Cardiac muscle cell (in vitro differentiated cells and primary cell): ENCODE results near the gene SIGLEC5. TPM values are rescaled to one million over a fixed set of nuclear protein-coding genes. Genes with fewer than 3 reads are reported as not detected.
A peak's percentile ranks its signal among the peaks of the same experiment; 100 is the strongest.

Source experiments
- DNase-seq, 2 donors: peaks; one replicate each; pipeline versions ENCODE4 v3.0.0 to v3.0.0-alpha.2; 2010 to 2017; ENCODE audit warnings: low read depth in 1 of 2, low spot score in 1 of 2
- H3K27ac ChIP-seq: fragments of 200-600 bp; sonication (generic); 2 replicates; pipeline ENCODE4 v1.5.1; 2016
- H3K27me3 ChIP-seq: fragments of 200-600 bp; sonication (generic); 2 replicates; pipeline ENCODE4 v1.6.0; 2016; ENCODE audit warnings: control low read depth
- H3K36me3 ChIP-seq: fragments of 200-600 bp; sonication (generic); 2 replicates; pipeline ENCODE4 v1.5.1; 2016; ENCODE audit warnings: control low read depth
- H3K4me1 ChIP-seq: fragments of 200-600 bp; sonication (generic); 2 replicates; pipeline ENCODE4 v1.8.1; 2017; ENCODE audit warnings: low read depth, mild to moderate bottlenecking, mixed run types
- H3K4me3 ChIP-seq: fragments of 200-600 bp; sonication (generic); 2 replicates; pipeline ENCODE4 v1.5.1; 2016; ENCODE audit warnings: mild to moderate bottlenecking
- H3K9me3 ChIP-seq: fragments of 200-600 bp; sonication (generic); 2 replicates; pipeline ENCODE4 v1.5.1; 2017; ENCODE audit warnings: low read depth, mild to moderate bottlenecking, control low read depth
- polyA plus RNA-seq: library from polyadenylated mRNA; unstranded; fragments of >200 nt; fragmentation: Nextera tagmentation; extraction: Ambion mirVana; gene quantifications from 2 replicates; pipeline ENCODE4 v1.2.1, GENCODE V29; 2016
- total RNA-seq: library from RNA; depleted of rRNA; stranded (reverse); fragments of >200 nt; gene quantifications from 2 replicates; pipeline ENCODE4 v1.2.3, GENCODE V29; 2016
- TF ChIP-seq, protein P1 (sequence below): IDR thresholded peaks from 2 replicates; pipeline ENCODE4 v1.5.1; 2012; ENCODE audit warnings: low read depth, mild to moderate bottlenecking, low read length

The SIGLEC5 gene
- total and polyA plus RNA-seq, 2 experiments from 2014 or later = not detected

- no peaks in the 10 kb centered on the region for H3K36me3 ChIP-seq
- TF ChIP-seq, protein P1, sequence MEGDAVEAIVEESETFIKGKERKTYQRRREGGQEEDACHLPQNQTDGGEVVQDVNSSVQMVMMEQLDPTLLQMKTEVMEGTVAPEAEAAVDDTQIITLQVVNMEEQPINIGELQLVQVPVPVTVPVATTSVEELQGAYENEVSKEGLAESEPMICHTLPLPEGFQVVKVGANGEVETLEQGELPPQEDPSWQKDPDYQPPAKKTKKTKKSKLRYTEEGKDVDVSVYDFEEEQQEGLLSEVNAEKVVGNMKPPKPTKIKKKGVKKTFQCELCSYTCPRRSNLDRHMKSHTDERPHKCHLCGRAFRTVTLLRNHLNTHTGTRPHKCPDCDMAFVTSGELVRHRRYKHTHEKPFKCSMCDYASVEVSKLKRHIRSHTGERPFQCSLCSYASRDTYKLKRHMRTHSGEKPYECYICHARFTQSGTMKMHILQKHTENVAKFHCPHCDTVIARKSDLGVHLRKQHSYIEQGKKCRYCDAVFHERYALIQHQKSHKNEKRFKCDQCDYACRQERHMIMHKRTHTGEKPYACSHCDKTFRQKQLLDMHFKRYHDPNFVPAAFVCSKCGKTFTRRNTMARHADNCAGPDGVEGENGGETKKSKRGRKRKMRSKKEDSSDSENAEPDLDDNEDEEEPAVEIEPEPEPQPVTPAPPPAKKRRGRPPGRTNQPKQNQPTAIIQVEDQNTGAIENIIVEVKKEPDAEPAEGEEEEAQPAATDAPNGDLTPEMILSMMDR = no peak
- DNase-seq = no peak
Observed at GRCh38 chr19:51598159-51598915, 31.9 kb downstream of the SIGLEC5 start.

GRCh38 chr19:51595190-51596175 lies 34.7 kb downstream of the SIGLEC5 start:
- H3K4me3 ChIP-seq = no peak overlapping the region
- H3K27me3 ChIP-seq = no peaks in the 10 kb centered on the region
- H3K36me3 ChIP-seq = no peaks in the 10 kb centered on the region
- no peak for DNase-seq
- peaks cover 5% of the 10 kb centered on the region for H3K4me1 ChIP-seq
- TF ChIP-seq, protein P1 = no peak
- H3K9me3 ChIP-seq = no peaks in the 10 kb centered on the region
- no peak overlapping the region for H3K27ac ChIP-seq

More at GRCh38 chr19:51598159-51598915, 31.9 kb downstream of the SIGLEC5 start:
- H3K9me3 ChIP-seq = no peaks in the 10 kb centered on the region
- no peak overlapping the region for H3K27ac ChIP-seq
- H3K4me3 ChIP-seq = no peak overlapping the region
- H3K27me3 ChIP-seq = no peaks in the 10 kb centered on the region
- H3K4me1 ChIP-seq = peaks cover 3% of the 10 kb centered on the region

- Histone ChIP-seq H3K27me3 (no peaks in the 10 kb centered on the region), H3K4me3 (peak overlapping the region; percentile 53), H3K9me3 (no peaks in the 10 kb centered on the region), H3K27ac (no peak overlapping the region), H3K36me3 (no peaks in the 10 kb centered on the region), H3K4me1 (peaks cover 5% of the 10 kb centered on the region)
- TF ChIP-seq, protein P1 = no peak
- DNase-seq = no peak
Observed at GRCh38 chr19:51594774-51595109, 35.5 kb downstream of the SIGLEC5 start.

GRCh38 chr19:51593969-51594773 lies 36.0 kb downstream of the SIGLEC5 start:
- H3K4me3 ChIP-seq = peak overlapping the region; percentile 53
- H3K4me1 ChIP-seq = peaks cover 5% of the 10 kb centered on the region
- H3K27me3 ChIP-seq = no peaks in the 10 kb centered on the region
- no peaks in the 10 kb centered on the region for H3K9me3 ChIP-seq
- DNase-seq = peak; percentile 98 to 99
- H3K27ac ChIP-seq = peak overlapping the region; percentile 13
- TF ChIP-seq, protein P1 = no peak
- H3K36me3 ChIP-seq = no peaks in the 10 kb centered on the region

GRCh38 chr19:51593138-51593890 lies 36.9 kb downstream of the SIGLEC5 start:
- H3K9me3 ChIP-seq = peaks cover 2% of the 10 kb centered on the region
- TF ChIP-seq, protein P1 = no peak
- no peak overlapping the region for H3K27ac ChIP-seq
- no peaks in the 10 kb centered on the region for H3K36me3 ChIP-seq
- DNase-seq = no peak
- H3K4me3 ChIP-seq = peak overlapping the region; percentile 53
- H3K27me3 ChIP-seq = no peaks in the 10 kb centered on the region
- peaks cover 5% of the 10 kb centered on the region for H3K4me1 ChIP-seq
